GM12891 (cell line): Measurements from ENCODE around the gene ZSCAN26.

ENCODE experiments used
- DNase-seq: peaks from one replicate; pipeline ENCODE4 v3.0.0; 2011; ENCODE audit warnings: low spot score; ENCODE audit not compliant: insufficient read length
- FAIRE-seq: peaks from 2 replicates; lab custom pipeline; 2011; peaks lifted over from hg19 to GRCh38; lab: Jason Lieb, UNC
- PAX5 ChIP-seq: IDR thresholded peaks from 2 replicates; pipeline ENCODE4 v1.6.1; 2011; ENCODE audit warnings: low read length, moderate library complexity, mild to moderate bottlenecking; ENCODE audit not compliant: insufficient read depth, severe bottlenecking
- POLR2A ChIP-seq: IDR thresholded peaks from 2 replicates; pipeline ENCODE4 v1.6.1; 2011; ENCODE audit warnings: low read depth, low read length, control low read depth
- POLR2AphosphoS5 ChIP-seq: IDR thresholded peaks from 2 replicates; pipeline ENCODE4 v1.6.1; 2011; ENCODE audit warnings: low read depth, low read length, control low read depth
- POU2F2 ChIP-seq: IDR thresholded peaks from 2 replicates; pipeline ENCODE4 v1.6.1; 2011; ENCODE audit warnings: low read depth, mild to moderate bottlenecking, control low read depth, low read length, moderate library complexity
- SPI1 ChIP-seq: IDR thresholded peaks from 2 replicates; pipeline ENCODE4 v1.6.1; 2011; ENCODE audit warnings: low read depth, low read length, control low read depth
- TAF1 ChIP-seq: IDR thresholded peaks from 2 replicates; pipeline ENCODE4 v1.6.1; 2011; ENCODE audit warnings: low read depth, low read length, control low read depth

Gene ZSCAN26

GRCh38 chr6:28232785-28233184 is 34.2 kb upstream of the ZSCAN26 start:
- TF ChIP-seq TAF1 = no peak
- FAIRE-seq (no peak), DNase-seq (no peak)

- no peak for DNase-seq
- TF ChIP-seq POU2F2 (no peak), SPI1 (0 out of 2 replicates have a peak, but pooled peaks have one; percentile 27), POLR2A (no peak; the same call in 1 of the 2 replicates), PAX5 (no peak), POLR2AphosphoS5 (no peak), TAF1 (no peak)
- no peak for FAIRE-seq
Observed at GRCh38 chr6:28235912-28236452, 31.0 kb upstream of the ZSCAN26 start.

- DNase-seq (no peak), FAIRE-seq (no peak)
- no peak for TF ChIP-seq POLR2AphosphoS5
- no peak for TF ChIP-seq TAF1
- no peak for TF ChIP-seq SPI1
- TF ChIP-seq PAX5 = no peak
- TF ChIP-seq POLR2A = no peak
Observed at GRCh38 chr6:28239636-28240035, 27.3 kb upstream of the ZSCAN26 start.

GRCh38 chr6:28240471-28240870 is 26.5 kb upstream of the ZSCAN26 start:
- no peak for DNase-seq
- no peak for FAIRE-seq
- TF ChIP-seq POLR2A (no peak), POLR2AphosphoS5 (no peak), POU2F2 (no peak), SPI1 (no peak), PAX5 (no peak)

GRCh38 chr6:28243946-28244345 is 23.0 kb upstream of the ZSCAN26 start:
- FAIRE-seq = no peak
- no peak for DNase-seq
- TF ChIP-seq PAX5 (no peak), TAF1 (no peak), POU2F2 (no peak)

GRCh38 chr6:28245206-28245941 is 21.6 kb upstream of the ZSCAN26 start:
- TF ChIP-seq POLR2A (no peak), TAF1 (no peak), SPI1 (no peak), PAX5 (no peak), POLR2AphosphoS5 (no peak), POU2F2 (no peak)
- FAIRE-seq = no peak
- no peak for DNase-seq

GRCh38 chr6:28248916-28249315 is 18.0 kb upstream of the ZSCAN26 start:
- DNase-seq (no peak), FAIRE-seq (no peak)
- TF ChIP-seq POLR2AphosphoS5 (no peak), PAX5 (no peak), POU2F2 (no peak), TAF1 (no peak), SPI1 (no peak), POLR2A (no peak)

GRCh38 chr6:28250747-28251146 is 16.2 kb upstream of the ZSCAN26 start:
- FAIRE-seq = no peak
- DNase-seq = no peak
- TF ChIP-seq POLR2A (no peak), PAX5 (no peak), TAF1 (no peak), POLR2AphosphoS5 (no peak), POU2F2 (no peak), SPI1 (no peak)

- no peak for DNase-seq
- no peak for FAIRE-seq
Observed at GRCh38 chr6:28251661-28252008, 15.3 kb upstream of the ZSCAN26 start.

More at GRCh38 chr6:28251661-28252008, 15.3 kb upstream of the ZSCAN26 start:
- TF ChIP-seq SPI1 (no peak), POLR2A (no peak), TAF1 (no peak), POLR2AphosphoS5 (no peak), PAX5 (no peak), POU2F2 (no peak)
